GM12872 (cell line): Measurements from ENCODE around the gene SDR42E2.

Experiments
- TF ChIP-seq, protein P1 (sequence below): IDR thresholded peaks from 3 replicates; pipeline ENCODE4 v1.5.1; 2011; ENCODE audit warnings: low read depth, mild to moderate bottlenecking, low read length, moderate library complexity; ENCODE audit not compliant: insufficient read depth

The SDR42E2 gene

GRCh38 chr16:22195695-22196558, 33.6 kb downstream of the SDR42E2 start:
- TF ChIP-seq, protein P1, sequence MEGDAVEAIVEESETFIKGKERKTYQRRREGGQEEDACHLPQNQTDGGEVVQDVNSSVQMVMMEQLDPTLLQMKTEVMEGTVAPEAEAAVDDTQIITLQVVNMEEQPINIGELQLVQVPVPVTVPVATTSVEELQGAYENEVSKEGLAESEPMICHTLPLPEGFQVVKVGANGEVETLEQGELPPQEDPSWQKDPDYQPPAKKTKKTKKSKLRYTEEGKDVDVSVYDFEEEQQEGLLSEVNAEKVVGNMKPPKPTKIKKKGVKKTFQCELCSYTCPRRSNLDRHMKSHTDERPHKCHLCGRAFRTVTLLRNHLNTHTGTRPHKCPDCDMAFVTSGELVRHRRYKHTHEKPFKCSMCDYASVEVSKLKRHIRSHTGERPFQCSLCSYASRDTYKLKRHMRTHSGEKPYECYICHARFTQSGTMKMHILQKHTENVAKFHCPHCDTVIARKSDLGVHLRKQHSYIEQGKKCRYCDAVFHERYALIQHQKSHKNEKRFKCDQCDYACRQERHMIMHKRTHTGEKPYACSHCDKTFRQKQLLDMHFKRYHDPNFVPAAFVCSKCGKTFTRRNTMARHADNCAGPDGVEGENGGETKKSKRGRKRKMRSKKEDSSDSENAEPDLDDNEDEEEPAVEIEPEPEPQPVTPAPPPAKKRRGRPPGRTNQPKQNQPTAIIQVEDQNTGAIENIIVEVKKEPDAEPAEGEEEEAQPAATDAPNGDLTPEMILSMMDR = peak; percentile 91

GRCh38 chr16:22198547-22199293, 36.4 kb downstream of the SDR42E2 start:
- TF ChIP-seq, protein P1 = peak; percentile 30; the same call in 1 of the 3 replicates

GRCh38 chr16:22202261-22202637, 39.9 kb downstream of the SDR42E2 start:
- TF ChIP-seq, protein P1 = no peak

GRCh38 chr16:22203091-22203490, 40.8 kb downstream of the SDR42E2 start:
- TF ChIP-seq, protein P1 = no peak

DNA sequence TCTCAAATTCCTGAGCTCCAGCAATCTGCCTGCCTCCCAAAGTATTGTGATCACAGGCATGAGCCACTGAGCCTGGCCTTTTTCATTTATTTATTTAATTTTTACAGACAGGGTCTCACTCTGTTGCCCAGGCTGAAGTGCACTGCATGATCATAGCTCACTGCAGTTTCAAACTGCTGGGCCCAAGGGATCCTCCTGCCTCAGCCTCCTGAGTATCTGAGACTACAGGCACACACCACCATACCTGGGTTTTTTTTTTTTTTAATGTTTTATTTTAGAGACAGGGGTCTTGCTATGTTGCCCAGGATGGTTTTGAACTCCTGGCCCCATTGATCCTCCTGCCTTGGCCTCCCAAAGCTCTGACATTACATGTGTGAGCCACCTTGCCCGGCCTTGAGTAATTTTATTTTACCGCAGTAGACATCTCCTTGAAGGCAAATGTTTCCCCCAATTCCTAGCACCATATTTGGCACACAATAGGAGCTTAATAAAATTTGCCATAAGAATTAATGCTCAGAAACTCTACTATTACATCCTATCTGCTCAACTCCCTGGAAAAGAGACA, 41.9 kb downstream of the SDR42E2 start:
- TF ChIP-seq, protein P1 = no peak

DNA sequence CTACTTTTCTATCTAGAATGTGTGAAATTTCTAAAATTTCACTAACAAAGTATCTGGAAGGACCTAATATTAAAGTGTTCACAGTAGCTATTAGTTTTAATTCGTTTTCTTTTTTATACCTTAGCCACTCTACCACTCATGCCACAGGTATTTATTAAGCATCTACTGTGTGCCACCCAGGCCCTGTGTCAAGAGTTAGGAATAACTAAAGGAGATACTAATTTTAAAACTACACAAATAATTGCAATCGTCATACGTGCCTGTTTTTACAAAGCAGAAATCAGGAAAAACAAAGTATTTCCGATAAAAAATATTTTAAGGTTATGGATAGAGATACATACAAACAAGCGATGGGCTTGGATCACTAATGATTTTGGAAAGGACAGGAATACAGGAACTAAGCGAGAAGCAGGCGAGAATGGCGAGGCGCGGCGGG, 43.3 kb downstream of the SDR42E2 start:
- TF ChIP-seq, protein P1 = no peak
